GM12801 (cell line): ENCODE results near the gene ADCYAP1R1.

Experiments
- TF ChIP-seq, protein P1 (sequence below): IDR thresholded peaks from one replicate; pipeline ENCODE4 v1.5.1; 2011; ENCODE audit warnings: control low read depth; ENCODE audit not compliant: insufficient read length; ENCODE audit errors: extremely low read depth

Gene ADCYAP1R1

GRCh38 chr7:31100445-31100844 is 48.3 kb downstream of the ADCYAP1R1 start:
- TF ChIP-seq, protein P1, sequence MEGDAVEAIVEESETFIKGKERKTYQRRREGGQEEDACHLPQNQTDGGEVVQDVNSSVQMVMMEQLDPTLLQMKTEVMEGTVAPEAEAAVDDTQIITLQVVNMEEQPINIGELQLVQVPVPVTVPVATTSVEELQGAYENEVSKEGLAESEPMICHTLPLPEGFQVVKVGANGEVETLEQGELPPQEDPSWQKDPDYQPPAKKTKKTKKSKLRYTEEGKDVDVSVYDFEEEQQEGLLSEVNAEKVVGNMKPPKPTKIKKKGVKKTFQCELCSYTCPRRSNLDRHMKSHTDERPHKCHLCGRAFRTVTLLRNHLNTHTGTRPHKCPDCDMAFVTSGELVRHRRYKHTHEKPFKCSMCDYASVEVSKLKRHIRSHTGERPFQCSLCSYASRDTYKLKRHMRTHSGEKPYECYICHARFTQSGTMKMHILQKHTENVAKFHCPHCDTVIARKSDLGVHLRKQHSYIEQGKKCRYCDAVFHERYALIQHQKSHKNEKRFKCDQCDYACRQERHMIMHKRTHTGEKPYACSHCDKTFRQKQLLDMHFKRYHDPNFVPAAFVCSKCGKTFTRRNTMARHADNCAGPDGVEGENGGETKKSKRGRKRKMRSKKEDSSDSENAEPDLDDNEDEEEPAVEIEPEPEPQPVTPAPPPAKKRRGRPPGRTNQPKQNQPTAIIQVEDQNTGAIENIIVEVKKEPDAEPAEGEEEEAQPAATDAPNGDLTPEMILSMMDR, result no peak

GRCh38 chr7:31100871-31101270 is 48.8 kb downstream of the ADCYAP1R1 start:
- TF ChIP-seq, protein P1, result no peak

GRCh38 chr7:31101544-31101943 is 49.4 kb downstream of the ADCYAP1R1 start:
- TF ChIP-seq, protein P1, result no peak

- TF ChIP-seq, protein P1, result no peak
Measured at GRCh38 chr7:31102151-31102972, 50.3 kb downstream of the ADCYAP1R1 start.

- TF ChIP-seq, protein P1, result no peak
Measured at GRCh38 chr7:31102973-31103850, 51.1 kb downstream of the ADCYAP1R1 start.

GRCh38 chr7:31104361-31105255 is 52.5 kb downstream of the ADCYAP1R1 start:
- TF ChIP-seq, protein P1, result no peak
